CD4-positive, alpha-beta T cell (primary cell): ENCODE measurements around the gene FRY. TPM values are rescaled to one million over a fixed set of nuclear protein-coding genes. Genes with fewer than 3 reads are reported as not detected.

Experiments
- ATAC-seq: fragments of 200-7000 bp; cut with Tn5 transposase; one replicate; pipeline ENCODE4 v1.10.0; 2022; ENCODE audit warnings: mild to moderate bottlenecking; ENCODE audit not compliant: poor library complexity
- CTCF ChIA-PET: fragments of 350-600 bp; sonication (Branson Sonifier 250); formaldehyde crosslinking; loops from one replicate; lab custom pipeline; 2021; ENCODE audit warnings: antibody characterized with exemption, inconsistent platforms; lab: Charles Lee
- POLR2A ChIA-PET: fragments of 350-600 bp; sonication (Branson Sonifier 250); formaldehyde crosslinking; loops from one replicate; lab custom pipeline; 2021; ENCODE audit warnings: antibody characterized with exemption, inconsistent platforms; lab: Charles Lee
- DNase-seq, 14 experiments: peaks; one replicate each; pipeline ENCODE4 v3.0.0-alpha.2; 2013 to 2020; ENCODE audit warnings: mixed read lengths in 2 of 14
- H3K27ac ChIP-seq, 2 donors: one replicate each; pipeline versions ENCODE4 v1.5.1 to v1.7.0; 2013; ENCODE audit warnings: low read length in 2 of 2, low read depth in 1 of 2, mild to moderate bottlenecking in 1 of 2
- H3K27me3 ChIP-seq, 2 experiments: 1 replicate in 1 of 2; 2 replicates in 1 of 2; pipeline versions ENCODE4 v1.6.1 to v1.7.0; 2013; ENCODE audit warnings: low read length in 2 of 2, control low read depth in 1 of 2, mild to moderate bottlenecking in 1 of 2, moderate library complexity in 1 of 2; ENCODE audit not compliant: insufficient read depth in 2 of 2, control insufficient read depth in 1 of 2
- H3K36me3 ChIP-seq: one replicate; pipeline ENCODE4 v1.6.1; 2013; ENCODE audit warnings: low read length, control low read depth; ENCODE audit not compliant: insufficient read depth
- H3K4me1 ChIP-seq: one replicate; pipeline ENCODE4 v1.6.1; 2013; ENCODE audit warnings: low read length, control low read depth; ENCODE audit not compliant: insufficient read depth
- H3K4me3 ChIP-seq: one replicate; pipeline ENCODE4 v1.5.1; 2013; ENCODE audit warnings: mild to moderate bottlenecking, low read length, moderate library complexity
- H3K9me3 ChIP-seq, 2 experiments: 1 replicate in 1 of 2; 2 replicates in 1 of 2; pipeline versions ENCODE4 v1.6.1 to v1.7.0; 2013; ENCODE audit warnings: low read length in 2 of 2, mild to moderate bottlenecking in 2 of 2, control low read depth in 1 of 2, moderate library complexity in 1 of 2; ENCODE audit not compliant: control insufficient read depth in 1 of 2, insufficient read depth in 1 of 2
- H3K27ac Mint-ChIP-seq: one replicate; pipeline ENCODE4 v1.8.0; 2020; ENCODE audit warnings: mixed read lengths
- H3K27me3 Mint-ChIP-seq: one replicate; pipeline ENCODE4 v1.8.0; 2021; ENCODE audit warnings: mixed read lengths
- H3K36me3 Mint-ChIP-seq: one replicate; pipeline ENCODE4 v1.8.0; 2021; ENCODE audit warnings: low read depth, mixed read lengths
- H3K4me1 Mint-ChIP-seq: one replicate; pipeline ENCODE4 v1.8.0; 2021; ENCODE audit warnings: low read depth, mixed read lengths
- H3K4me3 Mint-ChIP-seq: one replicate; pipeline ENCODE4 v1.8.0; 2020; ENCODE audit warnings: mild to moderate bottlenecking, mixed read lengths
- H3K9me3 Mint-ChIP-seq: one replicate; pipeline ENCODE4 v1.8.0; 2020; ENCODE audit warnings: mixed read lengths
- intact Hi-C, 2 experiments: fragments of 100-400 bp; cut with DNase I in 1 of 2; cut with micrococcal nuclease in 1 of 2; formaldehyde crosslinking; loops; one replicate each; pipeline versions ENCODE4 v1.15.1 to v1.9.0; 2023 to 2025; cut with DNase I, micrococcal nuclease
- total RNA-seq, 174 experiments: library from RNA in 2 of 174; stranded (reverse) in 2 of 174; gene quantifications; one replicate each; pipeline ENCODE4 v1.2.3 and lab custom pipeline; 2021 to 2026
- TF ChIP-seq, protein P1 (sequence below): fragments of 200-600 bp; IDR thresholded peaks from one replicate; pipeline ENCODE4 v1.8.0; 2022; ENCODE audit warnings: antibody characterized with exemption, mild to moderate bottlenecking

FRY gene
- total RNA-seq, 2 experiments from 2014 or later, result 13.7 to 18.4 TPM

DNA sequence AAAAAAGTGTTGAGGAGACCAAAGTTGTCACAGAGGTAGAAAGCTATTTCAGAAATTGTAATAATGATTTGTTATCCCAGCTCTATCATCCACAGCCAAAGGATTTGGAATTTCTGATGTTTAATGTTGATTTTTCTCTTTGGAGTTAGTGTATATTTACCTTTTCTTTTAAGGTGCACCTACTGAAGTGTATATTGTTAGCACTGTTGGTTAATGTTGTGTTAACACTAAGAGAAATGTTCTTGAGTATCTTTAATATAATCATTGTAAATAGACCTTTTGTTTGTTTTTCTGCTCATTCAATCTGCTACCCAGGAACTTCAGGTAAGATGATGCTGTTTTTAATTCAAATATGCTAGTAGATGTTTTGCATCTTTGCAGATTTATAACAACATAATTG lies 226.1 kb downstream of the FRY start:
- no peak for ATAC-seq
- CTCF ChIA-PET, result no interaction called here
- TF ChIP-seq, protein P1, sequence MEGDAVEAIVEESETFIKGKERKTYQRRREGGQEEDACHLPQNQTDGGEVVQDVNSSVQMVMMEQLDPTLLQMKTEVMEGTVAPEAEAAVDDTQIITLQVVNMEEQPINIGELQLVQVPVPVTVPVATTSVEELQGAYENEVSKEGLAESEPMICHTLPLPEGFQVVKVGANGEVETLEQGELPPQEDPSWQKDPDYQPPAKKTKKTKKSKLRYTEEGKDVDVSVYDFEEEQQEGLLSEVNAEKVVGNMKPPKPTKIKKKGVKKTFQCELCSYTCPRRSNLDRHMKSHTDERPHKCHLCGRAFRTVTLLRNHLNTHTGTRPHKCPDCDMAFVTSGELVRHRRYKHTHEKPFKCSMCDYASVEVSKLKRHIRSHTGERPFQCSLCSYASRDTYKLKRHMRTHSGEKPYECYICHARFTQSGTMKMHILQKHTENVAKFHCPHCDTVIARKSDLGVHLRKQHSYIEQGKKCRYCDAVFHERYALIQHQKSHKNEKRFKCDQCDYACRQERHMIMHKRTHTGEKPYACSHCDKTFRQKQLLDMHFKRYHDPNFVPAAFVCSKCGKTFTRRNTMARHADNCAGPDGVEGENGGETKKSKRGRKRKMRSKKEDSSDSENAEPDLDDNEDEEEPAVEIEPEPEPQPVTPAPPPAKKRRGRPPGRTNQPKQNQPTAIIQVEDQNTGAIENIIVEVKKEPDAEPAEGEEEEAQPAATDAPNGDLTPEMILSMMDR, result no peak
- Mint-ChIP-seq H3K27ac (no peak overlapping the region), H3K27me3 (no peaks in the 10 kb centered on the region), H3K36me3 (peaks cover 16% of the 10 kb centered on the region), H3K9me3 (no peaks in the 10 kb centered on the region), H3K4me1 (no peaks in the 10 kb centered on the region), H3K4me3 (no peak overlapping the region)
- Histone ChIP-seq H3K27ac (no peak overlapping the region), H3K9me3 (no peaks in the 10 kb centered on the region), H3K36me3 (no peaks in the 10 kb centered on the region), H3K27me3 (no peaks in the 10 kb centered on the region), H3K4me1 (no peaks in the 10 kb centered on the region), H3K4me3 (no peak overlapping the region)
- POLR2A ChIA-PET, result no interaction called here
- DNase-seq, result no peak
- intact Hi-C loops, result no loop called here

DNA sequence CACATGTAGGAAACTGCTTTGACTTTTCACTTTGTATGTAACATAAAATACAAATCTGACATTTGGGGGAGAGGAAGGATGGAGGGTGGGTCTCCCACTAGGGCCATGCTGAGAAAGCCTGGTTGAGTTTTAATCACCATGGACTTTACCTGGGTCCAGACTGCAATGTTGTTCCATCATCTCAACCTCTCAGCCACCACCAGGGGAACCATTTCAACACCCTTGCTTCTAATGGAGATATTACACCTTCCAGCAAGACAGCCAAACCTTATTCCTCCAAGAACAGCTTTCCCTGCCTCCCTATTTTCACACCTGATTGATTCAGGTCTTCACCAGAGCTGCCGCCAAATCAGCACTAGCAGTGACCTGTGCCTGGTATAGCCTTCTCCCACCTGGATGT lies 227.5 kb downstream of the FRY start:
- H3K27me3 Mint-ChIP-seq, result no peaks in the 10 kb centered on the region
- intact Hi-C loops, result no loop called here
- H3K9me3 ChIP-seq, result no peaks in the 10 kb centered on the region
- no peak overlapping the region for H3K27ac Mint-ChIP-seq
- peaks cover 12% of the 10 kb centered on the region for H3K36me3 Mint-ChIP-seq
- H3K27ac ChIP-seq, result no peak overlapping the region
- H3K27me3 ChIP-seq, result no peaks in the 10 kb centered on the region
- DNase-seq (no peak), ATAC-seq (no peak)
- H3K9me3 Mint-ChIP-seq, result no peaks in the 10 kb centered on the region
- H3K4me1 ChIP-seq, result no peaks in the 10 kb centered on the region
- ChIA-PET POLR2A (no interaction called here), CTCF (no interaction called here)
- TF ChIP-seq, protein P1, result no peak
- no peaks in the 10 kb centered on the region for H3K36me3 ChIP-seq
- H3K4me1 Mint-ChIP-seq, result no peaks in the 10 kb centered on the region
- H3K4me3 ChIP-seq, result no peak overlapping the region
- no peak overlapping the region for H3K4me3 Mint-ChIP-seq

DNA sequence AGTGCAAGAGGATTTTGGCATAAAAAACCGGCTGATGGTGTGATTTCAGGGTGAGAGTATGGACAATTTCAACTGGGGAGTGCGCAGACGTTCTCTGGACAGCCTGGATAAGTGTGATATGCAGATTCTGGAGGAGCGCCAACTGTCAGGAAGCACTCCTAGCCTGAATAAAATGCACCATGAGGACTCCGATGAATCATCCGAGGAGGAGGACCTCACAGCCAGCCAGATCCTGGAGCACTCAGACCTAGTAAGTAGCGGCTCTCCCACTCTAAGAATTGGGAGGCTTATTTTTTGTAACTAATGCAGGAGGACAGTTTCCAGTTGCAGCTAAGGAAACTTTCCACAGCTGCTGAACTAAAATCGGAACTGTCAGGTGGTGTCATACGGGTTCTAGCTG lies 230.0 kb downstream of the FRY start:
- no peak overlapping the region for H3K4me3 ChIP-seq
- H3K9me3 ChIP-seq, result no peaks in the 10 kb centered on the region
- DNase-seq (no peak), ATAC-seq (no peak)
- CTCF ChIA-PET, result no interaction called here
- H3K27ac ChIP-seq, result no peak overlapping the region
- POLR2A ChIA-PET, result no interaction called here
- no peak overlapping the region for H3K27ac Mint-ChIP-seq
- H3K4me3 Mint-ChIP-seq, result no peak overlapping the region
- peaks cover 15% of the 10 kb centered on the region for H3K36me3 Mint-ChIP-seq
- no peaks in the 10 kb centered on the region for H3K27me3 ChIP-seq
- intact Hi-C loops, result loop anchor here in 1 of 2 experiments (10.0 kb wide), 1 partner anchor 1463 kb away; no protein-coding TSS in a partner anchor
- peaks cover 4% of the 10 kb centered on the region for H3K36me3 ChIP-seq
- H3K4me1 Mint-ChIP-seq, result no peaks in the 10 kb centered on the region
- no peaks in the 10 kb centered on the region for H3K27me3 Mint-ChIP-seq
- H3K9me3 Mint-ChIP-seq, result no peaks in the 10 kb centered on the region
- TF ChIP-seq, protein P1, result no peak
- no peaks in the 10 kb centered on the region for H3K4me1 ChIP-seq
